PFSK-1 (cell line): Measurements from ENCODE around the gene PI4K2B.

ENCODE experiments used
- FOXP2 ChIP-seq: optimal IDR thresholded peaks from 2 replicates; pipeline ENCODE3; 2011; ENCODE audit warnings: borderline replicate concordance, control low read depth, inconsistent platforms; ENCODE audit not compliant: insufficient read depth; ENCODE audit errors: extremely low read length, extremely low read depth
- POLR2AphosphoS5 ChIP-seq: IDR thresholded peaks from 2 replicates; pipeline ENCODE4 v1.6.1; 2012; ENCODE audit warnings: low read depth, mild to moderate bottlenecking, control low read depth, low read length, moderate library complexity
- REST ChIP-seq, 2 experiments: IDR thresholded peaks; 2 replicates each; pipeline versions ENCODE4 v1.6.1 to v1.8.0; 2011 to 2012; ENCODE audit warnings: low read depth in 2 of 2, low read length in 2 of 2, control low read depth in 1 of 2, inconsistent platforms in 1 of 2, mild to moderate bottlenecking in 1 of 2, moderate library complexity in 1 of 2; ENCODE audit not compliant: insufficient read depth in 1 of 2
- SIN3A ChIP-seq: IDR thresholded peaks from 2 replicates; pipeline ENCODE4 v1.6.1; 2012; ENCODE audit warnings: mild to moderate bottlenecking, low read length, moderate library complexity, borderline replicate concordance; ENCODE audit not compliant: insufficient read depth
- TAF1 ChIP-seq: IDR thresholded peaks from 2 replicates; pipeline ENCODE4 v1.6.1; 2012; ENCODE audit warnings: low read length, control low read depth, borderline replicate concordance; ENCODE audit not compliant: insufficient read depth

The PI4K2B gene

DNA sequence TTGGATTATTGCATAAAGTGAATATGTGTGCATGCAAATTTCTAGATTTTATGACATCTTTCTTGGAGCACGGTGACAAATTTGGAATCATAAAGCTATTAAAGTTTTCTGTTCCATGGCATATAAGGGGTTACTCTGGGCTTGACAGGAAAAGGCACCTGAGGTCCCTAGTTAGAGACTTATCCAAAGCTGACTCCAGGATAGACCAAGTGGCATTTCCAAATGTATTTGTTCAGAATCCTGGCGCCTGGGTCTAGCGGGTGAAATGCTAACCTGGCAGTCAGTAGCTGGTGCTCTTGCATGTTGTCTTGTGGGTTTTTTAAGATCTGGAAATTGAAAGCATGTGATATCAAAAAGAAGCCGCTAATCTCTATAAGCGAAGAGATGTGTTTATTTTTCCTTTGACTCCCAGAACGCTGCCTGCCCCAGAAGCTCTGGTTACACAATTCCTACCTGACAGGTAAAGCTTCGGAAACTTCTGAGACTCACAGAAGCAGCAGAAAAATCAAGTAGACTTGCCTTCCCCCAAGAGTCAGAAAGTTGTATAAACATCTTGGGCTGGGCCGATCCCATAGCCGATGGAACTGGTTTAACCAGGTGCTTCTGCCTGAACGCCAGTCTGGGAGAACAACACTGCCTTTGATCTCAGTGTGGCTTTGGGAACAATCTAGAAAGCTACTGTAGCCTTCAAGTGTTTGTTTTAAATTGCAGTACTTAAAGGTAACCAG, 65.8 kb downstream of the PI4K2B start:
- TF ChIP-seq POLR2AphosphoS5 (no peak), TAF1 (no peak), SIN3A (no peak), REST (IDR thresholded peaks at IDR 0.05; ENCODE audit: insufficient read depth in 1 of 2, low read depth in 2 of 2, low read length in 2 of 2) (no peak), FOXP2 (no peak)

DNA sequence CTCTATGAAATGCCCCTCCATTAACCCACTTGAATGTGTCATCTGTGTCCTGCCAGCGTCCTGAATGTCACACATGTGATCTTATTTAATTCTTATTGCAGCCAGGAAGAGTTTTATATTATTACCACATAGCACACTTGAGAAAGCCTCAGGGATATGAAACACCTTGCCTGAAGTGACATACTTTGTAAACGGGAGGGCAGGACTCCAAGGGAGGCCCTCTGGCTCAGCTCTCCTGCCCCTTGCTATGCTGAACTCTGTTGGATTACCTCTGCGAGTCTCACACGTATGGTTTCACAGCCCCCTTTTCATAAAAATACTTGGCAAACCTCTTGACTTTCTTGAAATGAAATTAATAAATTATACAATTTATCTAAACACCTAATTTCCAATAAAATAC, 67.6 kb downstream of the PI4K2B start:
- TF ChIP-seq POLR2AphosphoS5, result no peak
- TF ChIP-seq TAF1, result no peak
- TF ChIP-seq REST (IDR thresholded peaks at IDR 0.05; ENCODE audit: insufficient read depth in 1 of 2, low read depth in 2 of 2, low read length in 2 of 2), result no peak
- TF ChIP-seq FOXP2, result no peak
- no peak for TF ChIP-seq SIN3A

GRCh38 chr4:25302626-25303025, 68.8 kb downstream of the PI4K2B start:
- TF ChIP-seq TAF1 (no peak), POLR2AphosphoS5 (no peak), FOXP2 (no peak), SIN3A (no peak), REST (IDR thresholded peaks at IDR 0.05; ENCODE audit: insufficient read depth in 1 of 2, low read depth in 2 of 2, low read length in 2 of 2) (no peak)

- TF ChIP-seq TAF1, result no peak
- TF ChIP-seq FOXP2, result no peak
- TF ChIP-seq REST (IDR thresholded peaks at IDR 0.05; ENCODE audit: insufficient read depth in 1 of 2, low read depth in 2 of 2, low read length in 2 of 2), result no peak
- no peak for TF ChIP-seq SIN3A
- no peak for TF ChIP-seq POLR2AphosphoS5
Measured at GRCh38 chr4:25303578-25303977, 69.7 kb downstream of the PI4K2B start.

- TF ChIP-seq REST (IDR thresholded peaks at IDR 0.05; ENCODE audit: insufficient read depth in 1 of 2, low read depth in 2 of 2, low read length in 2 of 2) (no peak), FOXP2 (no peak), SIN3A (no peak), POLR2AphosphoS5 (no peak), TAF1 (no peak)
Measured at GRCh38 chr4:25306518-25307057, 72.8 kb downstream of the PI4K2B start.
